A673 (cell line): Measurements from ENCODE around the gene FARP1. TPM values are rescaled to one million over a fixed set of nuclear protein-coding genes. Genes with fewer than 3 reads are reported as not detected.

Experiments used
- BruUV-seq: library from RNA; stranded (reverse); fragments of 400-500 nt; replicated peaks from 2 replicates; lab custom pipeline; 2021; lab: Mats Ljungman, UMichigan
- CTCF ChIA-PET: fragments of 300-600 bp; sonication (Branson Sonifier 250); formaldehyde crosslinking; loops from one replicate; lab custom pipeline; 2022; ENCODE audit warnings: antibody characterized with exemption; lab: Charles Lee
- POLR2A ChIA-PET: fragments of 300-600 bp; sonication (Branson Sonifier 250); formaldehyde crosslinking; loops from one replicate; lab custom pipeline; 2022; ENCODE audit warnings: antibody characterized with exemption; ENCODE audit not compliant: low non-redundant PET; lab: Charles Lee
- DNase-seq: peaks from one replicate; pipeline ENCODE4 v3.0.0-alpha.2; 2015; ENCODE audit warnings: low spot score
- H3K27ac ChIP-seq: fragments of 200-600 bp; sonication (generic); 2 replicates; pipeline ENCODE4 v1.5.1; 2016; ENCODE audit warnings: mixed run types, low read depth, mild to moderate bottlenecking, mixed read lengths, antibody characterized with exemption, low read length; ENCODE audit not compliant: poor library complexity, severe bottlenecking
- H3K27me3 ChIP-seq: fragments of 200-600 bp; sonication (generic); replicated peaks from 2 replicates; pipeline ENCODE4 v1.6.1; 2017; ENCODE audit warnings: mixed run types, low read depth, mild to moderate bottlenecking, mixed read lengths, antibody characterized with exemption, low read length; ENCODE audit not compliant: insufficient read depth, poor library complexity
- H3K36me3 ChIP-seq: fragments of 200-600 bp; sonication (generic); 2 replicates; pipeline ENCODE4 v1.6.1; 2016; ENCODE audit warnings: mixed run types, mild to moderate bottlenecking, mixed read lengths, antibody characterized with exemption, low read length; ENCODE audit not compliant: insufficient read depth, poor library complexity, severe bottlenecking
- H3K4me1 ChIP-seq: fragments of 200-600 bp; sonication (generic); 2 replicates; pipeline ENCODE4 v1.6.1; 2017; ENCODE audit warnings: mixed run types, mild to moderate bottlenecking, mixed read lengths, antibody characterized with exemption, low read length; ENCODE audit not compliant: insufficient read depth, poor library complexity, severe bottlenecking
- H3K4me3 ChIP-seq: fragments of 200-600 bp; sonication (generic); 2 replicates; pipeline ENCODE4 v1.5.1; 2016; ENCODE audit warnings: low read depth, mixed run types, mild to moderate bottlenecking, mixed read lengths, low read length; ENCODE audit not compliant: poor library complexity, severe bottlenecking
- H3K9me3 ChIP-seq: fragments of 200-600 bp; sonication (generic); 2 replicates; pipeline ENCODE4 v1.6.1; 2016; ENCODE audit warnings: mixed run types, low read depth, mild to moderate bottlenecking, mixed read lengths, antibody characterized with exemption, low read length; ENCODE audit not compliant: poor library complexity, severe bottlenecking
- CTCF ChIP-seq: fragments of 300-800, 200-600 bp; sonication (generic); conservative IDR thresholded peaks from 2 replicates; pipeline ENCODE4 v1.5.1; 2017; ENCODE audit warnings: low read depth, mild to moderate bottlenecking, antibody characterized with exemption, low read length, moderate library complexity, mixed read lengths
- EZH2 ChIP-seq: fragments of 200-600 bp; sonication (generic); IDR thresholded peaks from 2 replicates; pipeline ENCODE4 v1.6.1; 2017; ENCODE audit warnings: borderline replicate concordance, low read depth, mild to moderate bottlenecking, mixed read lengths, antibody characterized with exemption, low read length; ENCODE audit not compliant: poor library complexity, severe bottlenecking
- intact Hi-C: fragments of 100-400 bp; cut with micrococcal nuclease; formaldehyde crosslinking; loops from one replicate; pipeline ENCODE4 v1.10.0; 2022; ENCODE audit not compliant: unreplicated experiment
- total RNA-seq: library from RNA; stranded (reverse); gene quantifications from 2 replicates; pipeline ENCODE4 v1.2.3, GENCODE V29; 2021

The FARP1 gene
- total RNA-seq, 1 experiment from 2014 or later, result 177 TPM

GRCh38 chr13:98321395-98321794 is 178.5 kb downstream of the FARP1 start:
- H3K9me3 ChIP-seq, result no peaks in the 10 kb centered on the region
- BruUV-seq, result no TSS peak
- no peak overlapping the region for H3K4me3 ChIP-seq
- ChIA-PET CTCF (no interaction called here), POLR2A (no interaction called here)
- H3K27me3 ChIP-seq, result no peaks in the 10 kb centered on the region
- no peak overlapping the region for H3K27ac ChIP-seq
- peaks cover 14% of the 10 kb centered on the region for H3K4me1 ChIP-seq
- no peak for DNase-seq
- H3K36me3 ChIP-seq, result no peaks in the 10 kb centered on the region
- intact Hi-C loops, result no loop called here
- TF ChIP-seq CTCF (no peak), EZH2 (no peak)

- Histone ChIP-seq H3K4me1 (peaks cover 19% of the 10 kb centered on the region), H3K36me3 (no peaks in the 10 kb centered on the region), H3K27ac (no peak overlapping the region), H3K4me3 (no peak overlapping the region), H3K27me3 (no peaks in the 10 kb centered on the region), H3K9me3 (no peaks in the 10 kb centered on the region)
- BruUV-seq, result no TSS peak
- DNase-seq, result no peak
- intact Hi-C loops, result no loop called here
- ChIA-PET POLR2A (no interaction called here), CTCF (no interaction called here)
- TF ChIP-seq CTCF (no peak), EZH2 (no peak)
These were observed 179.3 kb downstream of the FARP1 start for GRCh38 chr13:98322091-98322718.

- H3K36me3 ChIP-seq, result no peaks in the 10 kb centered on the region
- H3K4me3 ChIP-seq, result no peak overlapping the region
- no peak for TF ChIP-seq CTCF
- TF ChIP-seq EZH2, result no peak
- no peaks in the 10 kb centered on the region for H3K27me3 ChIP-seq
- intact Hi-C loops, result no loop called here
- BruUV-seq, result no TSS peak
- no peak overlapping the region for H3K27ac ChIP-seq
- ChIA-PET CTCF (no interaction called here), POLR2A (no interaction called here)
- DNase-seq, result no peak
- peaks cover 29% of the 10 kb centered on the region for H3K4me1 ChIP-seq
- H3K9me3 ChIP-seq, result no peaks in the 10 kb centered on the region
These were observed 181.2 kb downstream of the FARP1 start for GRCh38 chr13:98324105-98324504.
